Progenitor cell of endocrine pancreas (in vitro differentiated cells): Measurements from ENCODE around the gene HSD3B7. TPM values are rescaled to one million over a fixed set of nuclear protein-coding genes. Genes with fewer than 3 reads are reported as not detected.

Source experiments
- DNase-seq: peaks from one replicate; pipeline ENCODE4 v3.0.0; 2021; ENCODE audit warnings: low spot score; ENCODE audit not compliant: unreplicated experiment
- H3K27ac Mint-ChIP-seq: 2 replicates; pipeline ENCODE4 v1.8.0; 2021; ENCODE audit warnings: mild to moderate bottlenecking, moderate library complexity, mixed read lengths
- H3K27me3 Mint-ChIP-seq: 2 replicates; pipeline ENCODE4 v1.8.0; 2021; ENCODE audit warnings: mixed read lengths
- H3K36me3 Mint-ChIP-seq: 2 replicates; pipeline ENCODE4 v1.8.0; 2022; ENCODE audit warnings: mixed read lengths; ENCODE audit not compliant: insufficient read depth
- H3K4me1 Mint-ChIP-seq: 2 replicates; pipeline ENCODE4 v1.8.0; 2021; ENCODE audit warnings: low read depth, mixed read lengths
- H3K4me3 Mint-ChIP-seq: 2 replicates; pipeline ENCODE4 v1.8.0; 2021; ENCODE audit warnings: low read depth, mild to moderate bottlenecking, moderate library complexity, mixed read lengths
- H3K9me3 Mint-ChIP-seq: 2 replicates; pipeline ENCODE4 v1.8.0; 2021; ENCODE audit warnings: low read depth, mixed read lengths
- total RNA-seq: library from RNA; stranded (reverse); gene quantifications from 2 replicates; pipeline ENCODE4 v1.2.1, GENCODE V29; 2021
- TF ChIP-seq, protein P1 (sequence below): fragments of 200-600 bp; sonication (generic); IDR thresholded peaks from one replicate; pipeline ENCODE4 v1.5.0; 2021; ENCODE audit warnings: antibody characterized with exemption, mild to moderate bottlenecking; ENCODE audit not compliant: unreplicated experiment

The HSD3B7 gene
- total RNA-seq, 1 donor from 2014 or later = 5.5 TPM

DNA sequence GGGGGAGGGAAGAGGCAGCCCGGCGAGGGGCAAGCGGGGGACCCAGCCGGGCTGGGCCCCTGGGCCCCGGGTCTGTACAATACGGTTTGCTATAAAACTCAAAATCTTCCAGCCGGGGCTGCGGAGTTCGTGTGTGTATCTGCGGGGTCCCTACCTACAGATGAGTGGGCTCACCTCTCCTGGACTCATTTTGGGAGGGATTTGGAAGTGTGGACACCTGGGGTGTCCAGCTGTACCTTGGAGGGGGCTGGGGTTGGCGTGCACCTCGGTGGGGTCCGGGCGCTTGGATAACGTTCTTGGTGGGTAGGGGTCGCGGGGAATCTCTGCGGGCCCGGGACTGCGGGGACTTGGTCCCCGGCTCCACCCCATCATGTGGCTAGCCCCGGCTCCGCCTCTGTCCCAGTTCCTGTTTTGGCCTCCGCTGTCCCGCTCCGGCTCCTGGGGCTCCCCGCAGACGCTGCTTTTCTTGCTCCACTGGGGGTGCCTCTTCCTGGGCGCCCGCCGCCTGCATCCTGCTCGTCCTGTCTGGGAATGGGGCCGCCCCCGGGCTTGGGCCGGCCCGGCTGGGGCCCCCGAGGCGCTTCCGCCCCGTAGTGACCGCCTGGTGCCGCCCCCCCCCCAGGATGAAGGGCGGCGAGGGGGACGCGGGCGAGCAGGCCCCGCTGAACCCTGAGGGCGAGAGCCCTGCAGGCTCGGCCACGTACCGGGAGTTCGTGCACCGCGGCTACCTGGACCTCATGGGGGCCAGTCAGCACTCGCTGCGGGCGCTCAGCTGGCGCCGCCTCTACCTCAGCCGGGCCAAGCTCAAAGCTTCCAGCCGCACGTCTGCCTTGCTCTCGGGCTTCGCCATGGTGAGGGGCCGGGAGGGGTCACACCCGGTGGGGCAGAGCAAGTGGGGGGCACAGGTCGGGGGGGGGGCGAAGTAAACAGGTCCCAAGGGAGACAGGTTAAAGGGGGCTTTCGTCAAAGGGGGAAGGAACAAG lies 36.0 kb upstream of the HSD3B7 start, which contains the start of gene ORAI3:
Gene ORAI3 (plus strand): TSS at position 402 of the 983 bp plus-strand sequence. CDS start 222 bp downstream, at position 624.
- Mint-ChIP-seq H3K27me3 (no peaks in the 10 kb centered on the region), H3K4me1 (peaks cover 16% of the 10 kb centered on the region), H3K9me3 (no peaks in the 10 kb centered on the region), H3K36me3 (peaks cover 10% of the 10 kb centered on the region), H3K4me3 (peak within 1 kb of the TSS; percentile 78), H3K27ac (peak within 1 kb of the TSS; percentile 93)
- TF ChIP-seq, protein P1, sequence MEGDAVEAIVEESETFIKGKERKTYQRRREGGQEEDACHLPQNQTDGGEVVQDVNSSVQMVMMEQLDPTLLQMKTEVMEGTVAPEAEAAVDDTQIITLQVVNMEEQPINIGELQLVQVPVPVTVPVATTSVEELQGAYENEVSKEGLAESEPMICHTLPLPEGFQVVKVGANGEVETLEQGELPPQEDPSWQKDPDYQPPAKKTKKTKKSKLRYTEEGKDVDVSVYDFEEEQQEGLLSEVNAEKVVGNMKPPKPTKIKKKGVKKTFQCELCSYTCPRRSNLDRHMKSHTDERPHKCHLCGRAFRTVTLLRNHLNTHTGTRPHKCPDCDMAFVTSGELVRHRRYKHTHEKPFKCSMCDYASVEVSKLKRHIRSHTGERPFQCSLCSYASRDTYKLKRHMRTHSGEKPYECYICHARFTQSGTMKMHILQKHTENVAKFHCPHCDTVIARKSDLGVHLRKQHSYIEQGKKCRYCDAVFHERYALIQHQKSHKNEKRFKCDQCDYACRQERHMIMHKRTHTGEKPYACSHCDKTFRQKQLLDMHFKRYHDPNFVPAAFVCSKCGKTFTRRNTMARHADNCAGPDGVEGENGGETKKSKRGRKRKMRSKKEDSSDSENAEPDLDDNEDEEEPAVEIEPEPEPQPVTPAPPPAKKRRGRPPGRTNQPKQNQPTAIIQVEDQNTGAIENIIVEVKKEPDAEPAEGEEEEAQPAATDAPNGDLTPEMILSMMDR = no peak
- peak; percentile 45 for DNase-seq

DNA sequence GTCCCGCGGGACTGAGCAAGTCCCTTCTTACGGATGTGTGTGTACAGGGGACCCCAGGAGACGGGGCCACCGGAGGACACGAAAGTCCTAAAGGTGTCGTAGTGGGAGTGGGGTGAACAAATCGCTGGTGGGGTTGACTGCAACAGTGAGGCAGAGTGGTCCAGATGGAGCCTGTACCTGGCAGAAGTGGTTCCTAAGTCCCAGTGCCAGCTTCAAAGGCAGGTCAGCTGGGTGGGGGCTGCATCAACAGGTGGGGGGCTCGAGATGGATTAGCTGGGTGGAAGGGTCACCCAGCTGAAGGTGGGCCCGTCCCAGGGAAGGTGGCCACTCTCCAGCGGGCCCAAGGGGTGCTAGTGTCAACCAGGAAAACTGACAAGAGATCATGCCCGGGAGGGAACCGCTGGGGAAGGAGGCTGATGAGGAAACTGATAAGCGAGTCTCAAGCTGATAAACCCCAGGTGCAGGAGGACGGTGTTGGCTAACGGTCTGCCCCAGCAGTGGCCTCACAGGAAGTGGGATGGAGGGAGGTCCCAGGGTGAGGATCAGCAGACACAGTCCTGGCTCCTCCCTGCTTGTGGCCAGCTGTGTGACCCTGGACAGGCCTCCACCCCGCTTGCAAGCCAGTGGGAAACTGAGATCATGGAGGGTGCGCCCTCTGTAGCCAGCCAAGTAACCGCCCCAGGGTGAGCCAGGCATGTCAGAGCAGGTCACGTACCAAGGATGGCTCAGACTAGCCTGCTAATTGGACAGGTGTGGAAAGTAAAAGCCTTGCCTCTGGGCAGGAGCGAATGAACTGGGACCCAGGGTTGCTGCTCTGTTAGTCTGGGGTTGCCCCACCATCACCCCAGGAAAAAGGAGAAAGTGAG lies 35.1 kb upstream of the HSD3B7 start:
- Mint-ChIP-seq H3K27me3 (no peaks in the 10 kb centered on the region), H3K9me3 (no peaks in the 10 kb centered on the region), H3K36me3 (peaks cover 5% of the 10 kb centered on the region), H3K27ac (peak overlapping the region; percentile 83), H3K4me1 (peaks cover 16% of the 10 kb centered on the region), H3K4me3 (peak overlapping the region; percentile 78)
- DNase-seq = no peak
- TF ChIP-seq, protein P1 = no peak

DNA sequence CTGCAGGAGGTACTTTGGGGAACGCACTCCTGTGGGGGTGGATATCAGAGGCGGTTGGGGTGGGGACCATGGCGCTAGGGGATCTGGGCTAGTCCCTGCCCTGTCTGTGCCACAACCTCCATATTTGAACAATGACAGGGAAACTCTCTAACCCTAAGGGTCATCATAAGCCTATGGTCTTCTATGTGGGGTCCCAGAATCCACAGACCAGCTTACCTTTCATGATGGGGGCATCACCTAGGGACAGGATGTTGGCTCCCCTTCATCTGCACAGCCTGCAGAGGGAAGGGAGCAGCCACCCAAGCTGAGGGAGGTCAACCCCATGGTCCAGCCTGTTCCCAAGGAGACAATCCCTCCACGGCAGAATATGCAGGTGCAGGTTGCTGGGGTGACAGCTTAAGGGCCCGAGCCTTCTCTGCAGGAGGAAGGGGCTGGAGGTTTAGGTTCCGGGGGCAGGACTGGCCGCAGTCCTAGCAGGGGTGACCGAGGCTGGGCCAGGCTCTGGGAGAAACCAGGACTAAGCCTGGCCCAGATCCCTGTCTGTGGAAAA lies 34.4 kb upstream of the HSD3B7 start:
- H3K4me1 Mint-ChIP-seq = peaks cover 16% of the 10 kb centered on the region
- DNase-seq = no peak
- H3K27me3 Mint-ChIP-seq = no peaks in the 10 kb centered on the region
- TF ChIP-seq, protein P1 = no peak
- H3K36me3 Mint-ChIP-seq = peaks cover 3% of the 10 kb centered on the region
- peak overlapping the region; percentile 78 for H3K4me3 Mint-ChIP-seq
- peak overlapping the region; percentile 78 for H3K27ac Mint-ChIP-seq
- no peaks in the 10 kb centered on the region for H3K9me3 Mint-ChIP-seq

DNA sequence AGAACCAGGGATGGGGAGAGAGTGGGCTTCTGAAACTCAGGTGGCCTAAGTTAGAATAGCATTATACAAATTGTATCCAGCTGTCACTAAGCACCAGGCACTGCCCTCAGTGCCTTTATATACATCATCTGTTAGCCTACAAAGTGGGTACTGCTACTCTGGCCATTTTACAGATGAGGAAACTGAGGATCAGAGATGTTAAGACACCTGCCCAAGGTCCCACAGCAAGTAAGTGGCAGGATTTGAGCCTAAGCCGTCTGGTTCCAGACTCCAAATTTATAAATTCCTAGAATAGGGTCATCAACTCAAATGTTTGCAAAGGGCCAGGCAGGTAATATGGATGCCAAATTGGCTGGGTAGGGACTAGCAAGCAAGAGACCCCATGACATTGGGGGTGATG lies 33.8 kb upstream of the HSD3B7 start:
- Mint-ChIP-seq H3K27me3 (no peaks in the 10 kb centered on the region), H3K4me1 (peaks cover 16% of the 10 kb centered on the region), H3K4me3 (no peak overlapping the region), H3K27ac (no peak overlapping the region), H3K9me3 (no peaks in the 10 kb centered on the region), H3K36me3 (peaks cover 2% of the 10 kb centered on the region)
- DNase-seq = no peak
- TF ChIP-seq, protein P1 = no peak

DNA sequence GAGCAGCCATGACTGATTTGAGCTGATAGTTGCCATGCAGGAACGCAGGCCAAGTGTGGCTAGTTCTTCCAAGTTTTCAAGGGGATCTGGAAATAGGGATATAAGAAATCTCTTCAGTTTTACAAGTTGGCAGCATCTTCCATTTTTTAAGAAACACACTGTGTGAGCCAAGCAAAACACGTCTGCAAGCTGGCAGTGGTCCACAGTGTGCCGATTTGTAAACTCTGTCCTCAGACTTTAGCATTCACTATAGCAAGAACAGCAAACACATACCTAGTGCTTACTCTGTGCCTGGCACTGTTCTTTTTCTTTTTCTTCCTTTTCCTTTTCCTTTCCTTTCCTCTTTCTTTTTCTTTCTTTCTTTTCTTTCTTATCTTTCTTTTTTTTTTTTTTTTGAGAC lies 33.3 kb upstream of the HSD3B7 start:
- H3K4me3 Mint-ChIP-seq = no peak overlapping the region
- H3K36me3 Mint-ChIP-seq = no peaks in the 10 kb centered on the region
- no peaks in the 10 kb centered on the region for H3K27me3 Mint-ChIP-seq
- TF ChIP-seq, protein P1 = no peak
- no peak for DNase-seq
- peaks cover 15% of the 10 kb centered on the region for H3K4me1 Mint-ChIP-seq
- no peaks in the 10 kb centered on the region for H3K9me3 Mint-ChIP-seq
- no peak overlapping the region for H3K27ac Mint-ChIP-seq
